ENCODE results near the gene LLCFC1. TPM values are rescaled to one million over a fixed set of nuclear protein-coding genes. Genes with fewer than 3 reads are reported as not detected.

Gene LLCFC1
- total and polyA plus RNA-seq, 5 donors from 2014 or later = not detected

- no peak for ATAC-seq (ENCODE audit: low read depth in 2 of 2)
- peaks cover 7% of the 10 kb centered on the region for H3K27me3 ChIP-seq (ENCODE audit: control insufficient read depth, insufficient read depth, low read length)
- no peaks in the 10 kb centered on the region for H3K36me3 ChIP-seq (ENCODE audit: control insufficient read depth, insufficient read depth, low read length)
- no peaks in the 10 kb centered on the region for H3K4me1 ChIP-seq (ENCODE audit: control insufficient read depth, insufficient read depth, low read length, poor library complexity, severe bottlenecking)
- H3K4me3 ChIP-seq (ENCODE audit: low read depth, low read length) = no peak overlapping the region
- H3K9me3 ChIP-seq (ENCODE audit: control insufficient read depth in 2 of 2, low read length in 2 of 2) = peaks cover 6 to 8% of the 10 kb centered on the region in 2 experiments
- Mint-ChIP-seq H3K27me3 (peaks cover 26% of the 10 kb centered on the region), H3K4me3 (no peak overlapping the region), H3K4me1 (peaks cover 0 to 4% (median 0%) of the 10 kb centered on the region in 4 donors), H3K9me3 (peaks cover 0 to 11% (median 0%) of the 10 kb centered on the region in 7 donors), H3K36me3 (no peaks in the 10 kb centered on the region), H3K27ac (no peak overlapping the region)
- H3K27ac ChIP-seq (ENCODE audit: insufficient read depth, low read length, poor library complexity, severe bottlenecking) = no peak overlapping the region
- no peak for DNase-seq
Measured at GRCh38 chr7:142905759-142906158, 33.5 kb upstream of the LLCFC1 start.

GRCh38 chr7:142906643-142907042 is 32.6 kb upstream of the LLCFC1 start:
- Mint-ChIP-seq H3K9me3 (peaks cover 0 to 11% (median 0%) of the 10 kb centered on the region in 7 donors), H3K4me1 (peaks cover 0 to 4% (median 0%) of the 10 kb centered on the region in 4 donors), H3K27me3 (peaks cover 28% of the 10 kb centered on the region), H3K36me3 (no peaks in the 10 kb centered on the region), H3K4me3 (no peak overlapping the region), H3K27ac (no peak overlapping the region)
- H3K27ac ChIP-seq (ENCODE audit: insufficient read depth, low read length, poor library complexity, severe bottlenecking) = no peak overlapping the region
- peaks cover 6 to 8% of the 10 kb centered on the region in 2 experiments for H3K9me3 ChIP-seq (ENCODE audit: control insufficient read depth in 2 of 2, low read length in 2 of 2)
- no peak for ATAC-seq (ENCODE audit: low read depth in 2 of 2)
- H3K36me3 ChIP-seq (ENCODE audit: control insufficient read depth, insufficient read depth, low read length) = no peaks in the 10 kb centered on the region
- H3K4me1 ChIP-seq (ENCODE audit: control insufficient read depth, insufficient read depth, low read length, poor library complexity, severe bottlenecking) = no peaks in the 10 kb centered on the region
- no peak overlapping the region for H3K4me3 ChIP-seq (ENCODE audit: low read depth, low read length)
- DNase-seq = no peak
- peaks cover 7% of the 10 kb centered on the region for H3K27me3 ChIP-seq (ENCODE audit: control insufficient read depth, insufficient read depth, low read length)

GRCh38 chr7:142908290-142908689 is 31.0 kb upstream of the LLCFC1 start:
- no peak for ATAC-seq (ENCODE audit: low read depth in 2 of 2)
- Mint-ChIP-seq H3K27me3 (peaks cover 25% of the 10 kb centered on the region), H3K36me3 (no peaks in the 10 kb centered on the region), H3K4me3 (no peak overlapping the region), H3K27ac (no peak overlapping the region), H3K4me1 (peaks cover 0 to 2% (median 0%) of the 10 kb centered on the region in 4 donors), H3K9me3 (peaks cover 0 to 3% (median 0%) of the 10 kb centered on the region in 7 donors)
- Histone ChIP-seq H3K4me3 (ENCODE audit: low read depth, low read length) (no peak overlapping the region), H3K27ac (ENCODE audit: insufficient read depth, low read length, poor library complexity, severe bottlenecking) (no peak overlapping the region), H3K9me3 (ENCODE audit: control insufficient read depth in 2 of 2, low read length in 2 of 2) (peaks cover 6 to 8% of the 10 kb centered on the region in 2 experiments), H3K36me3 (ENCODE audit: control insufficient read depth, insufficient read depth, low read length) (no peaks in the 10 kb centered on the region), H3K4me1 (ENCODE audit: control insufficient read depth, insufficient read depth, low read length, poor library complexity, severe bottlenecking) (no peaks in the 10 kb centered on the region), H3K27me3 (ENCODE audit: control insufficient read depth, insufficient read depth, low read length) (peaks cover 9% of the 10 kb centered on the region)
- no peak for DNase-seq

- H3K36me3 ChIP-seq (ENCODE audit: control insufficient read depth, insufficient read depth, low read length) = no peaks in the 10 kb centered on the region
- DNase-seq = peak in 1 of 3 donors; percentile 24
- H3K9me3 ChIP-seq (ENCODE audit: control insufficient read depth in 2 of 2, low read length in 2 of 2) = peaks cover 4 to 7% of the 10 kb centered on the region in 2 experiments
- peaks cover 9% of the 10 kb centered on the region for H3K27me3 ChIP-seq (ENCODE audit: control insufficient read depth, insufficient read depth, low read length)
- peak in 1 of 2 donors; percentile 28 for ATAC-seq (ENCODE audit: low read depth in 2 of 2)
- no peaks in the 10 kb centered on the region for H3K4me1 ChIP-seq (ENCODE audit: control insufficient read depth, insufficient read depth, low read length, poor library complexity, severe bottlenecking)
- no peak overlapping the region for H3K4me3 Mint-ChIP-seq
- no peak overlapping the region for H3K27ac ChIP-seq (ENCODE audit: insufficient read depth, low read length, poor library complexity, severe bottlenecking)
- H3K9me3 Mint-ChIP-seq = peaks cover 0 to 3% (median 0%) of the 10 kb centered on the region in 7 donors
- H3K4me3 ChIP-seq (ENCODE audit: low read depth, low read length) = no peak overlapping the region
- H3K4me1 Mint-ChIP-seq = peaks cover 0 to 2% (median 0%) of the 10 kb centered on the region in 4 donors
- H3K27ac Mint-ChIP-seq = no peak overlapping the region
- H3K36me3 Mint-ChIP-seq = no peaks in the 10 kb centered on the region
- H3K27me3 Mint-ChIP-seq = peaks cover 32% of the 10 kb centered on the region
Measured at GRCh38 chr7:142908921-142909890, 30.1 kb upstream of the LLCFC1 start.

GRCh38 chr7:142910031-142910433 is 29.3 kb upstream of the LLCFC1 start:
- Mint-ChIP-seq H3K27ac (no peak overlapping the region), H3K36me3 (no peaks in the 10 kb centered on the region), H3K4me1 (peaks cover 0 to 2% (median 0%) of the 10 kb centered on the region in 4 donors), H3K27me3 (peaks cover 36% of the 10 kb centered on the region), H3K4me3 (no peak overlapping the region), H3K9me3 (peaks cover 0 to 4% (median 0%) of the 10 kb centered on the region in 7 donors)
- Histone ChIP-seq H3K27ac (ENCODE audit: insufficient read depth, low read length, poor library complexity, severe bottlenecking) (no peak overlapping the region), H3K4me1 (ENCODE audit: control insufficient read depth, insufficient read depth, low read length, poor library complexity, severe bottlenecking) (no peaks in the 10 kb centered on the region), H3K36me3 (ENCODE audit: control insufficient read depth, insufficient read depth, low read length) (no peaks in the 10 kb centered on the region), H3K9me3 (ENCODE audit: control insufficient read depth in 2 of 2, low read length in 2 of 2) (no peaks in the 10 kb centered on the region), H3K27me3 (ENCODE audit: control insufficient read depth, insufficient read depth, low read length) (peaks cover 9% of the 10 kb centered on the region), H3K4me3 (ENCODE audit: low read depth, low read length) (no peak overlapping the region)
- ATAC-seq (ENCODE audit: low read depth in 2 of 2) (no peak), DNase-seq (no peak)

GRCh38 chr7:142910481-142910880 is 28.8 kb upstream of the LLCFC1 start:
- H3K27me3 ChIP-seq (ENCODE audit: control insufficient read depth, insufficient read depth, low read length) = peaks cover 11% of the 10 kb centered on the region
- DNase-seq = no peak
- Mint-ChIP-seq H3K27me3 (peaks cover 36% of the 10 kb centered on the region), H3K4me3 (no peak overlapping the region), H3K4me1 (peaks cover 0 to 2% (median 0%) of the 10 kb centered on the region in 4 donors), H3K9me3 (peaks cover 0 to 4% (median 0%) of the 10 kb centered on the region in 7 donors), H3K27ac (no peak overlapping the region), H3K36me3 (no peaks in the 10 kb centered on the region)
- no peak for ATAC-seq (ENCODE audit: low read depth in 2 of 2)
- no peak overlapping the region for H3K4me3 ChIP-seq (ENCODE audit: low read depth, low read length)
- no peaks in the 10 kb centered on the region for H3K9me3 ChIP-seq (ENCODE audit: control insufficient read depth in 2 of 2, low read length in 2 of 2)
- no peaks in the 10 kb centered on the region for H3K4me1 ChIP-seq (ENCODE audit: control insufficient read depth, insufficient read depth, low read length, poor library complexity, severe bottlenecking)
- H3K36me3 ChIP-seq (ENCODE audit: control insufficient read depth, insufficient read depth, low read length) = no peaks in the 10 kb centered on the region
- H3K27ac ChIP-seq (ENCODE audit: insufficient read depth, low read length, poor library complexity, severe bottlenecking) = no peak overlapping the region

GRCh38 chr7:142913051-142913450 is 26.2 kb upstream of the LLCFC1 start:
- Mint-ChIP-seq H3K9me3 (peaks cover 0 to 2% (median 0%) of the 10 kb centered on the region in 7 donors), H3K27me3 (peaks cover 41% of the 10 kb centered on the region), H3K4me3 (no peak overlapping the region), H3K27ac (no peak overlapping the region), H3K4me1 (peaks cover 0 to 2% (median 0%) of the 10 kb centered on the region in 4 donors), H3K36me3 (no peaks in the 10 kb centered on the region)
- peaks cover 14% of the 10 kb centered on the region for H3K27me3 ChIP-seq (ENCODE audit: control insufficient read depth, insufficient read depth, low read length)
- ATAC-seq (ENCODE audit: low read depth in 2 of 2) = no peak
- no peaks in the 10 kb centered on the region for H3K9me3 ChIP-seq (ENCODE audit: control insufficient read depth in 2 of 2, low read length in 2 of 2)
- no peaks in the 10 kb centered on the region for H3K36me3 ChIP-seq (ENCODE audit: control insufficient read depth, insufficient read depth, low read length)
- H3K4me3 ChIP-seq (ENCODE audit: low read depth, low read length) = no peak overlapping the region
- H3K27ac ChIP-seq (ENCODE audit: insufficient read depth, low read length, poor library complexity, severe bottlenecking) = no peak overlapping the region
- no peaks in the 10 kb centered on the region for H3K4me1 ChIP-seq (ENCODE audit: control insufficient read depth, insufficient read depth, low read length, poor library complexity, severe bottlenecking)
- DNase-seq = no peak

Data from CD4-positive, CD25-positive, alpha-beta regulatory T cell (primary cell).